ENCODE results near the gene PTPN14. TPM values are rescaled to one million over a fixed set of nuclear protein-coding genes. Genes with fewer than 3 reads are reported as not detected.
A peak's percentile ranks its signal among the peaks of the same experiment; 100 is the strongest.

The PTPN14 gene
- total RNA-seq, 1 experiment from 2014 or later: 88.4 TPM

- ATAC-seq (no peak), DNase-seq (ENCODE audit: low spot score) (no peak)
- ChIA-PET CTCF (interaction anchor here (4.2 to 4.8 kb wide), 2 partner anchors 18 to 53 kb away, joined by 24 to 57 read pairs; no protein-coding TSS in a partner anchor), POLR2A (no interaction called here)
- H3K27ac Mint-ChIP-seq: no peak overlapping the region
- TF ChIP-seq ZNF512 (CRISPR knock-in tag; IDR thresholded peaks at IDR 0.05; ENCODE audit: borderline replicate concordance) (no peak), SMAD4 (CRISPR knock-in tag; IDR thresholded peaks at IDR 0.05) (no peak)
- peaks cover 57% of the 10 kb centered on the region for H3K4me1 Mint-ChIP-seq
- H3K9me3 Mint-ChIP-seq: no peaks in the 10 kb centered on the region
- H3K36me3 Mint-ChIP-seq: peaks cover 4% of the 10 kb centered on the region; the same call in 1 of the 2 replicates
- H3K27me3 Mint-ChIP-seq (ENCODE audit: low read depth): peaks cover 78% of the 10 kb centered on the region
- no peak overlapping the region for H3K4me3 Mint-ChIP-seq
Observed at GRCh38 chr1:214314178-214314843, 237.1 kb downstream of the PTPN14 start.

GRCh38 chr1:214312530-214313051 is 238.8 kb downstream of the PTPN14 start:
- peak; percentile 29 for ATAC-seq
- Mint-ChIP-seq H3K27me3 (ENCODE audit: low read depth) (peaks cover 61% of the 10 kb centered on the region), H3K4me1 (peaks cover 50% of the 10 kb centered on the region), H3K27ac (no peak overlapping the region), H3K36me3 (peaks cover 4% of the 10 kb centered on the region; the same call in 1 of the 2 replicates), H3K4me3 (no peak overlapping the region), H3K9me3 (no peaks in the 10 kb centered on the region)
- no peak for DNase-seq (ENCODE audit: low spot score)
- ChIA-PET CTCF (interaction anchor here (0.7 to 4.2 kb wide), 4 partner anchors 17 to 98 kb away, joined by 3 to 24 read pairs (median 4); no protein-coding TSS in a partner anchor), POLR2A (no interaction called here)
- peak; percentile 56; the same call in 1 of the 2 replicates for TF ChIP-seq MAX (CRISPR knock-in tag; IDR thresholded peaks at IDR 0.05)
- no peak for TF ChIP-seq ATF1 (CRISPR knock-in tag; IDR thresholded peaks at IDR 0.05)
- no peak for TF ChIP-seq ESRRA (CRISPR knock-in tag; IDR thresholded peaks at IDR 0.05; ENCODE audit: borderline replicate concordance)

- Mint-ChIP-seq H3K4me3 (no peak overlapping the region), H3K27me3 (ENCODE audit: low read depth) (peaks cover 50% of the 10 kb centered on the region), H3K4me1 (peaks cover 41% of the 10 kb centered on the region), H3K9me3 (no peaks in the 10 kb centered on the region), H3K36me3 (peaks cover 4% of the 10 kb centered on the region; the same call in 1 of the 2 replicates), H3K27ac (no peak overlapping the region)
- DNase-seq (ENCODE audit: low spot score) (no peak), ATAC-seq (no peak)
- ChIA-PET CTCF (interaction anchor here (0.7 to 4.2 kb wide), 4 partner anchors 18 to 96 kb away, joined by 3 to 24 read pairs (median 5); no protein-coding TSS in a partner anchor), POLR2A (no interaction called here)
- TF ChIP-seq ZNF396 (CRISPR knock-in tag; IDR thresholded peaks at IDR 0.05; ENCODE audit: borderline replicate concordance): no peak
- TF ChIP-seq NR1H2 (CRISPR knock-in tag; IDR thresholded peaks at IDR 0.05): no peak
- no peak for TF ChIP-seq ZNF532 (CRISPR knock-in tag; IDR thresholded peaks at IDR 0.05; ENCODE audit: borderline replicate concordance)
- no peak for TF ChIP-seq ZNF232 (CRISPR knock-in tag; IDR thresholded peaks at IDR 0.05)
- no peak for TF ChIP-seq E2F4 (CRISPR knock-in tag; IDR thresholded peaks at IDR 0.05; ENCODE audit: borderline replicate concordance, low read depth)
- no peak for TF ChIP-seq HMGXB4 (CRISPR knock-in tag; IDR thresholded peaks at IDR 0.05)
- TF ChIP-seq CBFB (CRISPR knock-in tag; IDR thresholded peaks at IDR 0.05; ENCODE audit: low read depth): no peak
- TF ChIP-seq ZNF425 (CRISPR knock-in tag; conservative IDR thresholded peaks at IDR 0.05): no peak
- TF ChIP-seq NR3C1 (CRISPR knock-in tag; conservative IDR thresholded peaks at IDR 0.05; ENCODE audit: low read depth): no peak
Observed at GRCh38 chr1:214310777-214311690, 240.4 kb downstream of the PTPN14 start.
